ENCODE measurements around the gene FKBP2.

The FKBP2 gene

GRCh38 chr11:64240435-64241240, at the start of gene FKBP2:
TSS of gene FKBP2 (plus strand) at chr11:64241095. CDS start at chr11:64242388, 1,293 bp downstream.
- peak; percentile 98 for DNase-seq

DNA sequence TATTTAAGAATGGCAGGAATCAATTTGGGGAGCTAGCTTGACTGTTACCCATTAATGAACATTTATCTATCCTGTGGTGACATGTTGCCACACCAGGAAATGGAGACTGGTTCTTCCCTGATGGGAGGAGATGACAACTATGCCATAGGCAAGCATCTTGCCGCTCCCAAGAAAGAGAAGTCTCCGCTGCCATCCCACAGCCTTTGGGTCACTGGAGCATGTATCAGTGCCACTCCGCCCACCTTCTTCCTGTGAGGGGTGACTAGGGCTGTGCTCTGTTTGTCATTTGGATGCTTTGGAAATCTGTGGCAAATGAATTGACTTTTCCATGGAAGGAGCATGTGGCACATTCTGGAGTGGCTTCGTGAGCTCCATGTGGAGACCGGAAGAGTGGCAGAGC, 48.5 kb upstream of the FKBP2 start:
- no peak for DNase-seq

DNA sequence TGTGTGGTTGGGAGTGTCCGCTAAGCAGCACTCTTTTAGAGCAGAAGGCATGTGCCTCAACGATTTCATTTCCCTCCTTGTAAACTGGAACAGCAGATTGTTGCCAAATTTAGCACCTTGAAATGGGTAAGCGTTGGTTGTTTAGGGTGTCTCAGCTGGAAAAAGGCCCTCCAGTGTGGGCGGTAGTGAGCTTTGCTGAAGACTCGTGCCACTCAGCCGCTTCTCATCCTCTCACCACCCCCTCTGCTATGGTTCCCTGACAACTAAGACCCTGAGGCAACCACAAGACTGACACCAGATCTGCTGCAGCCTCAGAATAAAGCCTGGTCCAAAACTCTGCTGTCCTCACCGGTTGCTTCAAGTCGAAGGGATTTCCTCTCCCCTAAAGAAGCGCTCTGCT, 44.3 kb upstream of the FKBP2 start:
- DNase-seq = no peak

GRCh38 chr11:64198511-64198910, 42.4 kb upstream of the FKBP2 start:
- DNase-seq = no peak

- no peak for DNase-seq
These were observed 39.4 kb upstream of the FKBP2 start for GRCh38 chr11:64201543-64201942.

DNA sequence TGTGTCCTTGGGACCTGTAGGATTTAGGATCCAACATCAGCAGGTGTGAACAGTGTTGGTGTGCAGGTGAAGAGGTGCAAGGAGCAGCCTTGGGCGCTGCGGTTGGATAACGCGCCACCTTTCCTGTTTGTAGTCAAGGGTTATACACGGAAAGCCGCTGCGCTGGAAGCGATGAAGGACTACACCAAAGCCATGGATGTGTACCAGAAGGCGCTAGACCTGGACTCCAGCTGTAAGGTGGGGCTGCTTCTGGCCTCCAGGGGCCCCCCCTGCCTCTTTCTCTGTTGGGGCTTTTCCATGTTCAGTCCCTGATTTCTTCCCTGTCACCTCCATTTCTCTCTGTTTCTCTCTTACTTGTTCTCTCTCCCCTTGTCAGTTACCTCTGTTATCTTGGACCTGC, 37.9 kb upstream of the FKBP2 start:
- no peak for DNase-seq

GRCh38 chr11:64203421-64204079, 37.3 kb upstream of the FKBP2 start:
- DNase-seq = no peak

DNA sequence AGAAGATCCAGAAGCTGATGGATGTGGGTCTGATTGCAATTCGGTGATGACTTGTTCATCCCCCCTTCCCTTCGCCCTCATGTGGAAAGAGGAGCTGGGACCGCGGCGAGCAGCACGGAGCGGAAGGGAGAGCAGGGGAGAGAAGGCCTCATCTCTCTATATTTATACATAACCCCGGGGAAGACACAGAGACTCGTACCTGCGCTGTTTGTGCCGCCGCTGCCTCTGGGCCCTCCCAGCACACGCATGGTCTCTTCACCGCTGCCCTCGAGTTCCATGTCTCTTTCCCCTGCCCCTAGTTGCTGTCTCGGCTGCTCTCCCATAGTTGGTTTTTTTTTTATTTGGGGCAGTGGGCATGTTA, 36.8 kb upstream of the FKBP2 start:
- DNase-seq = no peak

DNA sequence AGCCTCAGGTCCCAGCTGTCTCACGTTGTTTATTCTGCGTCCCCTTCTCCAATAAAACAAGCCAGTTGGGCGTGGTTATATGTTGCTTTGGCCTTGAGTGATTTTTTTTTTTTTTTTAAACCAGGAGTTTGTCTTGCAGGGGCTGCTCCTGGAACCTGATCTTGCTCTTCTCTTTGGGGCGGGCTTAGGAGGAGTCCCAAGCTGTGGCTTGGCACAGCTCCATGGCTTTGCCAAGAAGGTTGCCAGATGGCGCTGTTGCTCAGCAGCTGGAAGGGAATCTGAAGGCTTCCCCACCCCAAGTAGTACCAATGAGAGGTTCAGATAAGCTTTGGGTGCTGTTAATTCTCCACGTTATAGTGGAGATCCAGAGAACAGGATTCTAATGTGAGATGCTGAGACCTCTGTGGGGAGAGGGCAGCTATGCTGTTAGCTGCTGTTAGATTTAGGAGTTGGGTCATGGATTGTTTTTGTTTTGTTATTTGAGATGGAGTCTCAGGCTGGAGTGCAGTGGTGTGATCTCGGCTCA, 36.4 kb upstream of the FKBP2 start:
- peak; percentile 79 for DNase-seq

GRCh38 chr11:64206457-64207255, 34.2 kb upstream of the FKBP2 start, which contains the start of gene FERMT3:
TSS of gene FERMT3 (plus strand) at chr11:64206721. CDS start at chr11:64207365, 644 bp downstream.
- peak; percentile 73 for DNase-seq

DNA sequence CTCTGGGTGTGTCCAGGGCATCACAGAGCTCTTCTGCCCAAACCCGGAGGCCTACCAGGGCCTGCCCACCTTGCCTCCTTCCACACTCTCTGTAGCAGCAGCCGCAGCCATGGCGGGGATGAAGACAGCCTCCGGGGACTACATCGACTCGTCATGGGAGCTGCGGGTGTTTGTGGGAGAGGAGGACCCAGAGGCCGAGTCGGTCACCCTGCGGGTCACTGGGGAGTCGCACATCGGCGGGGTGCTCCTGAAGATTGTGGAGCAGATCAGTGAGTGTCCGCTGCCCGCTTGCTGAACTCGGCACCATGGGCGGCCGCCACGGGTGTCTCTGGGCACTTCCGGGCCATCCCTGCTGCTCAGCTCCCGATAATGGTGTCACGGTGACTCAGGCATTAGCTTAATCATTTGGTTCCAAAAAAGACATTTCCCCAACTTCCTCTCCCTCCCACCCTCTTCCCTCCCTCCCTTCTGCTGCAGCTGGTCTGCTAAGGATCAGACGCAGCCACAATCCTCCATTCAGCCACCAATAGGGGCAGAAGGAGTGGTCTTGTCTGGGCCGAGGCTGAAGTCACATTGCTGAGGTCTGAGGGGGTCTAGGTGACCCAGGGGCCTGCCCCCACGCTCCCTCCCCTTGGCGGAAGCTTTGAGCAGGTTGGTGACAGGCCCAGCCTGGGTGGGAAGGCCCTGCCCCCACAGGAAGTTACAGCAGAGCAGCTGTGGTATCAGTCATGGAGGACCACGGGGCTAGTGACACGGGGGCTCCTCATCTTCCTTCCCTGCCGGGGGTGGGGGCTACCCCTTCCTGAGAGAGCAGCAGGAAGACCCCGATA, 33.4 kb upstream of the FKBP2 start:
- peak; percentile 86 for DNase-seq

DNA sequence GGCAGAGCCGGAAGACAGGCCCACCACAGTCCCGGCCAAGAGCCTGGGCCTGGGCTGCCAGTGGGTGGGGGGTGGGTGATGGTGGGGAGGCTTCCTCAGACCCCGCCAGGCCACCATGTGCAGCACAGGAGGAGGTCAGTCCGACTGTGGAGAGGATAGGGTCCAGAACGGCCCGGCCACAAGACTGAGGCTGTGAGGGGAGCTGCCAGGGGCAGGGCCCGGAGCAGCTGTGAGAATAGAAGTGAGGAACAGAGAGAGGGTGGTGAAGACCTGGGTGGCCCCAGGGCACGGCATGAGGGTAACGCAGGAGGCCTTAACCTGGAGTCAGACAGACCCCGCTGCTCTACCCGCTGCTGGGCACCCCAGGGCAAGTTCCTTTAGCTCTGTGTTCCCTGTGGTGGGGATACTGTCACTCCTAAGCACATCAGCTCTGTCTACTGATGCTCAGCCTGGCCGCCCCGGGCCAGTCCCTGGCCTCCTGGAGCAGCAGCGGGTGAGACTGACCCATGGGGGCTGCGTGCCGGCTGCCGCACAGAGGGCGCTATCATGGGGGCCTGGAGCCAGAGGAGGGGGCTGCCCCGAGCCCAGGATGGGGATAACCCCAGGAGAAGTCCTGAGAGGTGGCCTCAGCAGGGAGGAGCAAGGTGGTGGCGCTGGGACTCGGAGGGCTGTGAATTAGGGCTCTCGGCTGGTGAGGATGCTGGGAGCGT, 32.7 kb upstream of the FKBP2 start:
- DNase-seq = no peak

DNA sequence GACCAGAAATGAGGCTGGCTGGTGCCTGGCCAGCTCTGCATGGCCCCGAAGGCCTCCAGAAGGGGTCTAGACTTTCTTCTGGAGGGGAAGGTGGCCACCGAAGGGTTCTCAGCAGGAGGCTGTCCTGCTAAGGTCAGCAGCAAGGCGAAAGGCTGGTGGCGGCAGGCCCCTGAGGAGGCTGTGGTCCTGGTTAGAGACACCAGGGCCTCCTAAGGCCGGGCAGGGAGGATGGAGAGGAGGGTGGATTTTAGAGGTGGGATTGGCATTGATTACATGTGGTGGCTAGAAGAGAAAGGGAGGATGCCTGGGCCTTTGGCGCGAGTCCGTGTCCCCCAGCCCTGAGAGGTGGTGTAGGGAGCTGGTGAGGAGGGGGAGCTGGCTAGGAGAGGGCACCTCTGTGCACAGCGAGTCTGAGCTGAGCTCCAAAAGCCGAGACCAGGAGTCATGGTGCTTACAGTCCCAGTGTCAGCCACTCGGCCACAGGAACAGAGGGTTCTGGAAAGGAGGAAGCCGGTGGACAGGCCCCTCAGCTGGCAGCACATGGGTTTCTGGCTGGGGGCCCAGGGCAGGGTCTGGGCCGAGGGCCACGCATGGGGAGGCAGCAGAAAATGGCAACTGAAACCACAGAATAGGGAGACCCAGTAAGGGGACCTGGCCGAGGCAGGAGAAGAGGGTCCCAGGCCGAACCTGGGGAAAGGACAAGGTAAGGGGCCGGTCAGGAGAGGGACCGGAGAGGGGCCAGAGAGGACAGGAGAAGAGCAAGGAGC, 31.9 kb upstream of the FKBP2 start:
- DNase-seq = no peak

- no peak for DNase-seq
These were observed 31.4 kb upstream of the FKBP2 start for GRCh38 chr11:64209563-64209843.

GRCh38 chr11:64210301-64211020, 30.4 kb upstream of the FKBP2 start:
- DNase-seq = no peak

DNA sequence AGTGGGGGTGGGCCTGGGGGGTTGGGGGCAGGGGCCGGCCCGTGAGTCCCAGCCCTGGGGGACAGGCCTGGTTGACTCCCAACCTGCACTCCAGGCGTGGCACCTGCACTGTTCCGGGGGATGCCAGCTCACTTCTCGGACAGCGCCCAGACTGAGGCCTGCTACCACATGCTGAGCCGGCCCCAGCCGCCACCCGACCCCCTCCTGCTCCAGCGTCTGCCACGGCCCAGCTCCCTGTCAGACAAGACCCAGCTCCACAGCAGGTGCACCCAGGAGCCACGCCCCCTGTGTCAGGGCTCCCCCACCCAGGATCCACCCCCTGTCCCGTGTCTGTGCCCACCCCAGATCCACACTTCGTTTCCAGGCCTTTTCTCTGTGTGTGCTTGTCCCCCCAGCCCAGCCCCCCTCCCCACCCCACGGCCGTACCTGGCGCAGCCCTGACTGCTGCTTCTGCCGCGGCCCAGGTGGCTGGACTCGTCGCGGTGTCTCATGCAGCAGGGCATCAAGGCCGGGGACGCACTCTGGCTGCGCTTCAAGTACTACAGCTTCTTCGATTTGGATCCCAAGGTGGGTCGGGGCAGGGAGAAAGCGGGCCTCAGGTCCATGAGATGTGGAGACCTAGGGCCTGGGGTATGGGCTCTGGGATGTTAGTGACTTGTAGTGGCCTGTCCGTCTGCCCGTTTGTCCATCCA, 29.6 kb upstream of the FKBP2 start:
- no peak for DNase-seq

- DNase-seq = no peak
These were observed 24.0 kb upstream of the FKBP2 start for GRCh38 chr11:64216879-64217278.

DNA sequence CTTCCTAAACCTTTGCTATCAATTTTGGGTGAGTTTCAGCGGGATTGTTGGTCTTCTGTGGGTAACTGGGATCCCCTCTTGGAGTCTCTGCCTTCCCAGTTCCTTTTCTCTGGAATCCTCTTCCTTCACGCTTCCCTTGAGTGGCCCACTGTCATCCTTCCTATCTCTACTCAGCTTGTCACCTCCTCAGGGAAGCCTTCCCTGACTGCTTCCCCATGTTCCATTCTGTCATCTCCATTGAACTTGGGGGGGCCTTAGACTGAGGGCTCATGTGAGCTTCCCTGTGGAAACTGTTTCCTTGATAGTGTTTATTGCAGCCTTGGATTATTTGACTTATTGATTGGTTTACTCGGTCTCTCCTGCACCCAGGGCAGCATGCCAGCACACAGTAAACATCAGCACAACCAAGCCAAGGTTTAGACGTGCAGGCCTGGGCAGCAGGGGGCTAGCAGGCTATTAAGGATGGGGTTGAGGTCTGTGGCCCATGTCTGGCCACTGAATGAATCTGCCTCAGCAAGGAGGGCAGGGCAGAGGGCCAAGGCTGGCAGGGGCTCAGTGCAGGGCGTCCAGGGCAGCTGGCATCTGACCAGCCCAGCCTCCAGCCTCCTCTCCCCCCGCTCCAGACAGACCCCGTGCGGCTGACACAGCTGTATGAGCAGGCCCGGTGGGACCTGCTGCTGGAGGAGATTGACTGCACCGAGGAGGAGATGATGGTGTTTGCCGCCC, 22.1 kb upstream of the FKBP2 start:
- no peak for DNase-seq

DNA sequence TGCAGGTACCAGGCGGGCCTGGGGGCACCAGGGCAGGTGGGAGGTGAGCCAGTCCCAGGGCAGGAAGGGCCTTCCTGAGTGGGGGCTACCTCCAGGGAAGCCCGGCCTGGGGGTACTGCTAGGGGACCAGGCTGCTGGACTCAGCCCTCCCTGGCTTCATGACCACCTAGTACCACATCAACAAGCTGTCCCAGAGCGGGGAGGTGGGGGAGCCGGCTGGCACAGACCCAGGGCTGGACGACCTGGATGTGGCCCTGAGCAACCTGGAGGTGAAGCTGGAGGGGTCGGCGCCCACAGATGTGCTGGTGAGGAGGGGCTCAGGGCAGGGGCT, 21.6 kb upstream of the FKBP2 start:
- DNase-seq = no peak
